Testis (tissue), 2 donors: ENCODE results near the gene SEC14L3.

Experiments
- POLR2A ChIP-seq: fragments of 450-650 bp; IDR thresholded peaks from one replicate; pipeline ENCODE4 v1.6.1; 2017; ENCODE audit warnings: antibody characterized with exemption, mild to moderate bottlenecking, moderate library complexity
- TF ChIP-seq, protein P1 (sequence below), 3 experiments: fragments of 450-650 bp in 2 of 3; fragments of 200-600 bp in 1 of 3; sonication (generic) in 1 of 3; IDR thresholded peaks; one replicate each; pipeline ENCODE4 v1.5.1; 2016 to 2019; ENCODE audit warnings: antibody characterized with exemption in 3 of 3, mild to moderate bottlenecking in 2 of 3, moderate library complexity in 1 of 3

- TF ChIP-seq, protein P1, sequence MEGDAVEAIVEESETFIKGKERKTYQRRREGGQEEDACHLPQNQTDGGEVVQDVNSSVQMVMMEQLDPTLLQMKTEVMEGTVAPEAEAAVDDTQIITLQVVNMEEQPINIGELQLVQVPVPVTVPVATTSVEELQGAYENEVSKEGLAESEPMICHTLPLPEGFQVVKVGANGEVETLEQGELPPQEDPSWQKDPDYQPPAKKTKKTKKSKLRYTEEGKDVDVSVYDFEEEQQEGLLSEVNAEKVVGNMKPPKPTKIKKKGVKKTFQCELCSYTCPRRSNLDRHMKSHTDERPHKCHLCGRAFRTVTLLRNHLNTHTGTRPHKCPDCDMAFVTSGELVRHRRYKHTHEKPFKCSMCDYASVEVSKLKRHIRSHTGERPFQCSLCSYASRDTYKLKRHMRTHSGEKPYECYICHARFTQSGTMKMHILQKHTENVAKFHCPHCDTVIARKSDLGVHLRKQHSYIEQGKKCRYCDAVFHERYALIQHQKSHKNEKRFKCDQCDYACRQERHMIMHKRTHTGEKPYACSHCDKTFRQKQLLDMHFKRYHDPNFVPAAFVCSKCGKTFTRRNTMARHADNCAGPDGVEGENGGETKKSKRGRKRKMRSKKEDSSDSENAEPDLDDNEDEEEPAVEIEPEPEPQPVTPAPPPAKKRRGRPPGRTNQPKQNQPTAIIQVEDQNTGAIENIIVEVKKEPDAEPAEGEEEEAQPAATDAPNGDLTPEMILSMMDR (IDR thresholded peaks at IDR 0.05): peak in 1 of 3 experiments; percentile 7
- no peak for TF ChIP-seq POLR2A
These were observed 47.1 kb downstream of the SEC14L3 start for GRCh38 chr22:30424534-30425326.
